Neural crest cell (in vitro differentiated cells): ENCODE results near the gene CARD10. TPM values are rescaled to one million over a fixed set of nuclear protein-coding genes. Genes with fewer than 3 reads are reported as not detected.

Source experiments
- DNase-seq: peaks from one replicate; pipeline ENCODE4 v3.0.0; 2021; ENCODE audit warnings: low read depth, mixed read lengths, low spot score
- H3K27ac Mint-ChIP-seq: one replicate; pipeline ENCODE4 v1.8.0; 2021; ENCODE audit warnings: mild to moderate bottlenecking, mixed read lengths; ENCODE audit not compliant: unreplicated experiment
- H3K27me3 Mint-ChIP-seq: 2 replicates; pipeline ENCODE4 v1.8.0; 2021; ENCODE audit warnings: low read depth, mild to moderate bottlenecking, mixed read lengths
- H3K36me3 Mint-ChIP-seq: 2 replicates; pipeline ENCODE4 v1.8.0; 2021; ENCODE audit warnings: low read depth, mild to moderate bottlenecking, mixed read lengths
- H3K4me1 Mint-ChIP-seq: 2 replicates; pipeline ENCODE4 v1.8.0; 2021; ENCODE audit warnings: mixed read lengths
- H3K4me3 Mint-ChIP-seq: one replicate; pipeline ENCODE4 v1.8.0; 2021; ENCODE audit warnings: mild to moderate bottlenecking, mixed read lengths
- H3K9me3 Mint-ChIP-seq: 2 replicates; pipeline ENCODE4 v1.8.0; 2021; ENCODE audit warnings: mixed read lengths
- CTCF ChIP-seq: fragments of 200-600 bp; sonication (generic); conservative IDR thresholded peaks from 2 replicates; pipeline ENCODE4 v1.5.0; 2021; ENCODE audit warnings: antibody characterized with exemption, mild to moderate bottlenecking
- total RNA-seq: library from RNA; stranded (reverse); gene quantifications from 2 replicates; pipeline ENCODE4 v1.2.1, GENCODE V29; 2021

CARD10 gene
- total RNA-seq, 1 donor from 2014 or later: 7.3 TPM

- H3K9me3 Mint-ChIP-seq: no peaks in the 10 kb centered on the region
Observed at GRCh38 chr22:37525746-37526350, 6.6 kb upstream of the CARD10 start.

GRCh38 chr22:37525073-37525745 is 6.0 kb upstream of the CARD10 start:
- Mint-ChIP-seq H3K27ac (no peak overlapping the region), H3K4me1 (peaks cover 15% of the 10 kb centered on the region), H3K9me3 (no peaks in the 10 kb centered on the region), H3K36me3 (no peaks in the 10 kb centered on the region), H3K27me3 (peaks cover 16% of the 10 kb centered on the region), H3K4me3 (no peak overlapping the region)
- DNase-seq: no peak
- no peak for TF ChIP-seq CTCF

More at GRCh38 chr22:37525746-37526350, 6.6 kb upstream of the CARD10 start:
- no peak overlapping the region for H3K27ac Mint-ChIP-seq
- DNase-seq: no peak
- H3K4me3 Mint-ChIP-seq: no peak overlapping the region
- peaks cover 15% of the 10 kb centered on the region for H3K4me1 Mint-ChIP-seq
- H3K27me3 Mint-ChIP-seq: peaks cover 12% of the 10 kb centered on the region
- no peak for TF ChIP-seq CTCF
- H3K36me3 Mint-ChIP-seq: no peaks in the 10 kb centered on the region

GRCh38 chr22:37522482-37522881 is 3.3 kb upstream of the CARD10 start:
- DNase-seq: no peak
- Mint-ChIP-seq H3K4me1 (peaks cover 21% of the 10 kb centered on the region), H3K9me3 (no peaks in the 10 kb centered on the region), H3K27me3 (peaks cover 31% of the 10 kb centered on the region), H3K36me3 (no peaks in the 10 kb centered on the region), H3K4me3 (peak overlapping the region; percentile 76), H3K27ac (no peak overlapping the region)
- TF ChIP-seq CTCF: no peak

- no peaks in the 10 kb centered on the region for H3K36me3 Mint-ChIP-seq
- DNase-seq: no peak
- TF ChIP-seq CTCF: no peak
- H3K4me3 Mint-ChIP-seq: peak overlapping the region; percentile 81
- H3K27me3 Mint-ChIP-seq: peaks cover 32% of the 10 kb centered on the region
- no peaks in the 10 kb centered on the region for H3K9me3 Mint-ChIP-seq
- H3K27ac Mint-ChIP-seq: no peak overlapping the region
- H3K4me1 Mint-ChIP-seq: peaks cover 21% of the 10 kb centered on the region
Observed at GRCh38 chr22:37521236-37521739, 2.1 kb upstream of the CARD10 start.

- no peak for DNase-seq
- Mint-ChIP-seq H3K9me3 (no peaks in the 10 kb centered on the region), H3K27ac (no peak overlapping the region), H3K4me3 (peak overlapping the region; percentile 81), H3K27me3 (peaks cover 35% of the 10 kb centered on the region), H3K36me3 (no peaks in the 10 kb centered on the region), H3K4me1 (peaks cover 19% of the 10 kb centered on the region)
- no peak for TF ChIP-seq CTCF
Observed at GRCh38 chr22:37520776-37521191, 1.6 kb upstream of the CARD10 start.
